ENCODE data around the gene B3GALNT1. TPM values are rescaled to one million over a fixed set of nuclear protein-coding genes. Genes with fewer than 3 reads are reported as not detected.
A peak's percentile ranks its signal among the peaks of the same experiment; 100 is the strongest.
"Not testable (repeated sequence)": the region's sequence is repeated elsewhere in the genome, so short reads cannot be mapped to it uniquely, and the experiment has no call there.

B3GALNT1 gene
- total RNA-seq, 1 experiment from 2014 or later: 9.0 TPM

DNA sequence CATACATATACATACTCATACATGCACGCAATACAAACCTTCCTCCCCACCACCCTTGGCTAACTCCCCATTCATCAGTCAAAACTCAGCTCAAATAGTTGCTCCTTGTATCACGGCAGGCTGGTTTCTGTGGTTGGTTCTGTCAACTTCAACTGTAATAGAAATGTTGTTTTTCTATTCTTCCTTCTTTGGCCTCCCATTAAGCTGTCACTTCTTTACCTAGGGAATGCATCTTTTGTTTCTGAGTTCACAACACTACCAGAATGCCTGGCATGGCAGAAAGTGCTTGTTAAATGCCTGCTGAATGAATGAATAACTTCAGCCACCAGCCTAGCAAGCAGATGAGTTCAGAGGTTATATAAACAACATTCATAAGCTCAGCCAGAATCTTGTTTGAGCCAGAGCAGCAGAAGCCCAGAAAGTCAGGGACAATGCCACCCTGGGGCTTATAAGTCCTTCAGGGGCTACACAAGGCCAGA lies 63.1 kb downstream of the B3GALNT1 start:
- BruUV-seq (replicated peaks): no TSS peak
- Mint-ChIP-seq H3K27me3 (ENCODE audit: insufficient read depth, unreplicated experiment) (no peaks in the 10 kb centered on the region), H3K36me3 (ENCODE audit: insufficient read depth, unreplicated experiment) (no peaks in the 10 kb centered on the region), H3K4me1 (ENCODE audit: low read depth, unreplicated experiment) (peaks cover 9% of the 10 kb centered on the region), H3K27ac (ENCODE audit: unreplicated experiment) (no peak overlapping the region), H3K4me3 (ENCODE audit: unreplicated experiment) (no peak overlapping the region), H3K9me3 (ENCODE audit: unreplicated experiment) (peaks cover 10% of the 10 kb centered on the region)
- ChIA-PET CTCF (interaction anchor here (0.8 kb wide), 1 partner anchor 85 kb away, joined by 3 read pairs; no protein-coding TSS in a partner anchor), POLR2A (interaction anchor here (0.6 kb wide), 1 partner anchor 477 kb away, joined by 3 read pairs; the partner anchor contains the start of gene KPNA4)
- Histone ChIP-seq H3K9me3 (no peaks in the 10 kb centered on the region), H3K4me1 (peaks cover 9% of the 10 kb centered on the region; the same call in 1 of the 2 replicates), H3K27me3 (replicated peaks; ENCODE audit: control insufficient read depth, insufficient read depth, low read length) (no peaks in the 10 kb centered on the region), H3K36me3 (ENCODE audit: control insufficient read depth, insufficient read depth, low read length) (no peaks in the 10 kb centered on the region), H3K4me3 (ENCODE audit: low read depth, low read length) (no peak overlapping the region)
- TF ChIP-seq, protein P1, sequence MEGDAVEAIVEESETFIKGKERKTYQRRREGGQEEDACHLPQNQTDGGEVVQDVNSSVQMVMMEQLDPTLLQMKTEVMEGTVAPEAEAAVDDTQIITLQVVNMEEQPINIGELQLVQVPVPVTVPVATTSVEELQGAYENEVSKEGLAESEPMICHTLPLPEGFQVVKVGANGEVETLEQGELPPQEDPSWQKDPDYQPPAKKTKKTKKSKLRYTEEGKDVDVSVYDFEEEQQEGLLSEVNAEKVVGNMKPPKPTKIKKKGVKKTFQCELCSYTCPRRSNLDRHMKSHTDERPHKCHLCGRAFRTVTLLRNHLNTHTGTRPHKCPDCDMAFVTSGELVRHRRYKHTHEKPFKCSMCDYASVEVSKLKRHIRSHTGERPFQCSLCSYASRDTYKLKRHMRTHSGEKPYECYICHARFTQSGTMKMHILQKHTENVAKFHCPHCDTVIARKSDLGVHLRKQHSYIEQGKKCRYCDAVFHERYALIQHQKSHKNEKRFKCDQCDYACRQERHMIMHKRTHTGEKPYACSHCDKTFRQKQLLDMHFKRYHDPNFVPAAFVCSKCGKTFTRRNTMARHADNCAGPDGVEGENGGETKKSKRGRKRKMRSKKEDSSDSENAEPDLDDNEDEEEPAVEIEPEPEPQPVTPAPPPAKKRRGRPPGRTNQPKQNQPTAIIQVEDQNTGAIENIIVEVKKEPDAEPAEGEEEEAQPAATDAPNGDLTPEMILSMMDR (IDR thresholded peaks at IDR 0.05; ENCODE audit: insufficient read depth in 1 of 2, low read depth in 1 of 2, low read length in 1 of 2, severe bottlenecking in 1 of 2, unreplicated experiment in 1 of 2): no peak
- intact Hi-C loops (cut with micrococcal nuclease; ENCODE audit: unreplicated experiment): no loop called here
- peak in 1 of 2 experiments; percentile 3 for DNase-seq

DNA sequence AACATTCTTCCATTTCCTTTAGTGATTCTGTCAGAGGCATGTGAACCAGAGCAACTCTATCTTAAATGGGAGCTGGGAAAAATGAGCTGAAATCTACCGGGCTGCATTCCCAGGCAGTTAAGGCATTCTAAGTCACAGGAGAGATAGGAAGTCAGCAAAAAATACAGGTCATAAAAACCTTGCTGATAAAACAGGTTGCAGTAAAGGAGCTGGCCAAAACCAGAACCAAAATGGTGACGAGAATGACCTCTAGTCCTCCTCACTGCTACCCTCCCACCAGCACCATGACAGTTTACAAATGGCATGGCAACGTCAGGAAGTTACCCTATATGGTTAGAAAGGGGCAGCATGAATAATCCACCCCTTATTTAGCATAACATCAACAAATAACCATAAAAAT lies 66.4 kb downstream of the B3GALNT1 start:
- Histone ChIP-seq H3K9me3 (no peaks in the 10 kb centered on the region), H3K27me3 (replicated peaks; ENCODE audit: control insufficient read depth, insufficient read depth, low read length) (no peaks in the 10 kb centered on the region), H3K4me3 (ENCODE audit: low read depth, low read length) (no peak overlapping the region), H3K36me3 (ENCODE audit: control insufficient read depth, insufficient read depth, low read length) (no peaks in the 10 kb centered on the region), H3K4me1 (peaks cover 9% of the 10 kb centered on the region; the same call in 1 of the 2 replicates)
- no TSS peak for BruUV-seq (replicated peaks)
- H3K36me3 Mint-ChIP-seq (ENCODE audit: insufficient read depth, unreplicated experiment): no peaks in the 10 kb centered on the region
- no peak for DNase-seq
- intact Hi-C loops (cut with micrococcal nuclease; ENCODE audit: unreplicated experiment): no loop called here
- TF ChIP-seq, protein P1 (IDR thresholded peaks at IDR 0.05; ENCODE audit: insufficient read depth in 1 of 2, low read depth in 1 of 2, low read length in 1 of 2, severe bottlenecking in 1 of 2, unreplicated experiment in 1 of 2): no peak
- POLR2A ChIA-PET: no interaction called here
- no peaks in the 10 kb centered on the region for H3K27me3 Mint-ChIP-seq (ENCODE audit: insufficient read depth, unreplicated experiment)
- no peak overlapping the region for H3K4me3 Mint-ChIP-seq (ENCODE audit: unreplicated experiment)
- peaks cover 9% of the 10 kb centered on the region for H3K4me1 Mint-ChIP-seq (ENCODE audit: low read depth, unreplicated experiment)
- CTCF ChIA-PET: no interaction called here
- H3K9me3 Mint-ChIP-seq (ENCODE audit: unreplicated experiment): peaks cover 10% of the 10 kb centered on the region
- no peak overlapping the region for H3K27ac Mint-ChIP-seq (ENCODE audit: unreplicated experiment)

DNA sequence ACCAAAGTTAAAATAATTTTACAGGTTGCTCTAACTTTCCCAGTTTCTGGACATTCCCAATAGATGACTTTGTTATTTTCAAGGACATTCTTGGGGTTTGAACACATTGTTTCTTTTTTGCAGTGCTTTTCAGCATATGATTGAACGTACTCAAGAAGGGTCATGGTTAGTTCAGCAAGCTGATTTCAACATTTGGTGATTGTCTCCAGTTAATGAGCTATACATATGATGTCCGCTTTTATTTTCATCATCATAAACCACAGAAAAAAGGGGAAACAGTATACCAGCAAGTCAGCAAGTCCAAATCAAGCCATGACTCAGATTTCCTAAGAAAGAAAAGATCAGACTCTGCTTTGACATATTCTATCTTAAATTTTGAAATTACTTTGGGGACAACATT lies 69.4 kb downstream of the B3GALNT1 start:
- CTCF ChIA-PET: no interaction called here
- POLR2A ChIA-PET: no interaction called here
- no peaks in the 10 kb centered on the region for H3K36me3 Mint-ChIP-seq (ENCODE audit: insufficient read depth, unreplicated experiment)
- Histone ChIP-seq H3K36me3 (ENCODE audit: control insufficient read depth, insufficient read depth, low read length) (no peaks in the 10 kb centered on the region), H3K9me3 (no peaks in the 10 kb centered on the region), H3K4me1 (no peaks in the 10 kb centered on the region), H3K4me3 (ENCODE audit: low read depth, low read length) (no peak overlapping the region), H3K27me3 (replicated peaks; ENCODE audit: control insufficient read depth, insufficient read depth, low read length) (no peaks in the 10 kb centered on the region)
- H3K27me3 Mint-ChIP-seq (ENCODE audit: insufficient read depth, unreplicated experiment): no peaks in the 10 kb centered on the region
- no peak overlapping the region for H3K27ac Mint-ChIP-seq (ENCODE audit: unreplicated experiment)
- no peak overlapping the region for H3K4me3 Mint-ChIP-seq (ENCODE audit: unreplicated experiment)
- TF ChIP-seq, protein P1 (IDR thresholded peaks at IDR 0.05; ENCODE audit: insufficient read depth in 1 of 2, low read depth in 1 of 2, low read length in 1 of 2, severe bottlenecking in 1 of 2, unreplicated experiment in 1 of 2): no peak
- DNase-seq: no peak
- intact Hi-C loops (cut with micrococcal nuclease; ENCODE audit: unreplicated experiment): no loop called here
- BruUV-seq (replicated peaks): no TSS peak
- peaks cover 10% of the 10 kb centered on the region for H3K9me3 Mint-ChIP-seq (ENCODE audit: unreplicated experiment)
- no peaks in the 10 kb centered on the region for H3K4me1 Mint-ChIP-seq (ENCODE audit: low read depth, unreplicated experiment)

DNA sequence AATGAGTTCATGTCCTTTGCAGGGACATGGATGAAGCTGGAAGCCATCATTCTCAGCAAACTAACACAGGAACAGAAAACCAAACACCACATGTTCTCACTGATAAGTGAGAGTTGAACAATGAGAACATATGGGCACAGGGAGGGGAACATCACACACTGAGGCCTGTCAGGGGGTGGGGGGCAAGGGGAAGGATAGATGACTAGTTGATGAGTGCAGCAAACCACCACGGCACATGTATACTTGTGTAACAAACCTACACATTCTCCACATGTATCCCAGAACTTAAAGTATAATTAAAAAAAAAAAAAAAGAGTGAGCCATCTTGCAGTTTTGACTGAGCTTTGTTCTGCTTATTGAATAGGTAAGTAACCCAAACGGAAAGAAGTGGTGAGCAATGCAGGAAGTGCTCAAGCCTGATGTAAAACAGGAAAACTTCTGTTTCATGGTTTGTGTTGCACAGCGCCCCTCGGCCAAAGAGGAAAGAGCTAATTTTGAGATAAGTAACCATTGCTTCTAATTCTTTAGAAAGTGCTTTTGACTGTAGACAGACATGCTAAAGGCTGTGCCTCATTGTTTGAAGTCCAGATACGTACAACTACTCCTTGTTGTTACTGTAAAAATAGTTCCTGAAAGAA lies 70.1 kb downstream of the B3GALNT1 start:
- peaks cover 10% of the 10 kb centered on the region for H3K9me3 Mint-ChIP-seq (ENCODE audit: unreplicated experiment)
- H3K4me3 Mint-ChIP-seq (ENCODE audit: unreplicated experiment); intact Hi-C loops (cut with micrococcal nuclease; ENCODE audit: unreplicated experiment); H3K9me3 ChIP-seq; CTCF ChIA-PET; H3K27ac Mint-ChIP-seq (ENCODE audit: unreplicated experiment); DNase-seq; POLR2A ChIA-PET; BruUV-seq (replicated peaks); H3K36me3 ChIP-seq (ENCODE audit: control insufficient read depth, insufficient read depth, low read length); H3K4me1 ChIP-seq; H3K4me3 ChIP-seq (ENCODE audit: low read depth, low read length); H3K4me1 Mint-ChIP-seq (ENCODE audit: low read depth, unreplicated experiment); H3K27me3 Mint-ChIP-seq (ENCODE audit: insufficient read depth, unreplicated experiment); H3K27me3 ChIP-seq (replicated peaks; ENCODE audit: control insufficient read depth, insufficient read depth, low read length); H3K36me3 Mint-ChIP-seq (ENCODE audit: insufficient read depth, unreplicated experiment): not testable (repeated sequence)
